HG02840 (cell line): ENCODE measurements around the gene HMGB2.

Experiments used
- ATAC-seq: cut with Tn5 transposase; IDR thresholded peaks from one replicate; pipeline ENCODE4 v1.9.1; 2021; ENCODE audit warnings: mild to moderate bottlenecking, moderate library complexity, moderate number of reproducible peaks; ENCODE audit not compliant: unreplicated experiment, low FRiP score

The HMGB2 gene

DNA sequence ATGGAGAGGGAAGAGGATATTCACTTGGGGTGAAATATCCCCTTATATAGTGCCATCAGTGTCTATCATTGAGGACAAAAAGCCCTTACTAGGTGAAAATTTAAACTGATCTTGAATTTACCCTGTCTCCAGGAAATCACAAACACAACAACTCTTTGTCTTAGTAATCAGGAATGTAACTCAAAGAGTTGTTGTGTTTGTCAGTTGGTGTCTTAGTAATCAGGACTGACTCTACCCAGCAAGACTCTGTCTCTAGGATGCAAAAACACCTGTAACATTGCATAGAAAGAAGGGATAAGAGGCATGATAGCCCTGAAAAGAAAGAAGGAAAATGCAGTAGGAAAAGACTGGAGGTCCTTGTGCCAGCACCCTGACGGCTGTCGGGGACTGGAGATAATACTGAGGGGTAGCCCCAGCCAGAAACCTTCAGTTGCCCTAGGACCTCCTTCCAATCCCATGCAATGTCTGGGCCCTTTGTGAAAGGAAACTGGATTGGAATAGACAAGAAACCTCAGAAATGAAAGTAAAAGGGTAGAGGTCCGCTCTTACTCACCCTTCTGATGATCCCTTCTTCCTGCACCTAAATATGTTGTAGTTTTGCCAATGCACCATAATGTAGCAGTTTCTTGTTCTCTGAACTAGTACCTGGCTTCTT, 45.3 kb downstream of the HMGB2 start:
- no peak for ATAC-seq

DNA sequence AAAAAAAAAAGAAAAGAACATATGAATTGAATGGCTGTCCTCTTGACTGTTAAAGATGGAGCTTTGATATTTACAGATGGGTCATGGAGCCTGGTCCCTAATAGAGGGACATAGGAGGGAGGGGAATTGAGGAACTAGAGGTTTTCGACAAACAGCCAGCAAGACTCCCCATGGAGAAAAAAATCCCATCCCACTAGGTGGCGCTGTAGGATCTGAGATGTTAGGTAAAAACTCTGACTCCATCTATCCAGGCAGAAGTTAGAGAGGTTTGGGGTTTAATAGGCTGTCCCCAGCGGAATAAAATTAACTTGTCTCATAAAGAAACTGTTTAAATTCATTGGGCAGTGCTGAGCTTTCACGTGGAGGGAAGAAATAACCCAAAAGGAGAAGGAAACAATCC, 45.9 kb downstream of the HMGB2 start:
- ATAC-seq = no peak

- ATAC-seq = no peak
Measured at GRCh38 chr4:173287486-173287885, 46.7 kb downstream of the HMGB2 start.

- ATAC-seq = no peak
Measured at GRCh38 chr4:173284463-173284862, 49.7 kb downstream of the HMGB2 start.

GRCh38 chr4:173282626-173283025, 51.5 kb downstream of the HMGB2 start:
- ATAC-seq = no peak

GRCh38 chr4:173282256-173282562, 51.9 kb downstream of the HMGB2 start:
- ATAC-seq = no peak

GRCh38 chr4:173281406-173282255, 52.5 kb downstream of the HMGB2 start:
- no peak for ATAC-seq
